Measurements from ENCODE around the gene NEK5. TPM values are rescaled to one million over a fixed set of nuclear protein-coding genes. Genes with fewer than 3 reads are reported as not detected.

The NEK5 gene
- total RNA-seq, 2 donors from 2014 or later, result 1.4 to 1.8 TPM

DNA sequence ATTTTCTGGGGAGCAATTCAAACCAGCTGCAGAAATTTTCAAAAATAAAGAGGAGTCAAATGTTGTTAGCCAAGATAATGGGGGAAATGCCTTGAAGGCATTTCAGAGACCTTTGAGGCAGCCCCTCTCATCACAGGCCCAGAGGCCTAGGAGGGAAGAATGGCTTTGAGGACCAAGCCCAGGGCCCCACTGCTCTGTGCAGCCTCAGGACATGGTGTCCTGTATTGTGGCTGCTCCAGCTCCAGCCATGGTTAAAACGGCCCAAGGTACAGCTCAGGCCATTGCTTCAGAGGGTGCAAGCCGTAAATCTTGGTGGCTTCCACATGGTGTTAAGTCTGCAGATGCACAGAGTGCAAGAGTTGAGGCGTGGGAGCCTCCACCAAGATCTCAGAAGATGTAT lies 32.1 kb downstream of the NEK5 start:
- peaks cover 14% of the 10 kb centered on the region for H3K9me3 Mint-ChIP-seq

DNA sequence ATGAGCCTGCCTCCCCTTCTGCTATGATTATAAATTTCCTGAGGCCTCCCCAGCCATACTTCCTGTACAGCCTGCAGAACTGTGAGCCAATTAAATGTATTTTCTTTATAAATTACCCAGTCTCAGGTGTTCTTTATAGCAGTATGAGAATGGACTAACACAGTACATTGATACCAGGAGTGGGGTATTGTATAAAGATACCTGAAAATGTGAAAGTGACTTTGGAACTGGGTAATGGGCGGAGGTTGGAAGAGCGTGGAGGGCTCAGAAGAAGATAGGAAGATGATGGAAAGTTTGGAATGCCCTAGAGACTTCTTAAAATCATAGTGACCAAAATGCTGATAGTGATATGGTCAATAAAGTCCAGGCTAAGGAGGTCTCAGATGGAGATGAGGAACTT lies 32.8 kb downstream of the NEK5 start:
- H3K27ac ChIP-seq (ENCODE audit: low read depth, low read length), result no peak overlapping the region
- Mint-ChIP-seq H3K9me3 (peaks cover 14% of the 10 kb centered on the region), H3K36me3 (ENCODE audit: low read depth) (no peaks in the 10 kb centered on the region), H3K27me3 (ENCODE audit: insufficient read depth) (peaks cover 8% of the 10 kb centered on the region), H3K27ac (no peak overlapping the region), H3K4me3 (no peak overlapping the region), H3K4me1 (peaks cover 7% of the 10 kb centered on the region)
- no peaks in the 10 kb centered on the region for H3K4me1 ChIP-seq (ENCODE audit: control insufficient read depth, insufficient read depth, low read length)
- no peak for DNase-seq
- no peak overlapping the region for H3K9ac ChIP-seq (ENCODE audit: extremely low read depth, low read length, poor library complexity, severe bottlenecking)
- WGBS, 2 experiments (ENCODE audit: insufficient coverage in 1 of 2, insufficient read length in 1 of 2), result 89 to 94% methylated on average over 2 of the region's 2 CpGs
- H3K4me3 ChIP-seq (ENCODE audit: low read length), result no peak overlapping the region
- no peaks in the 10 kb centered on the region for H3K36me3 ChIP-seq (ENCODE audit: control insufficient read depth, insufficient read depth, low read length)
- H3K27me3 ChIP-seq (ENCODE audit: control insufficient read depth, insufficient read depth, low read length, poor library complexity, severe bottlenecking), result peaks cover 2% of the 10 kb centered on the region
- H3K9me3 ChIP-seq (ENCODE audit: control insufficient read depth, low read length), result peaks cover 13% of the 10 kb centered on the region
- TF ChIP-seq, protein P1, sequence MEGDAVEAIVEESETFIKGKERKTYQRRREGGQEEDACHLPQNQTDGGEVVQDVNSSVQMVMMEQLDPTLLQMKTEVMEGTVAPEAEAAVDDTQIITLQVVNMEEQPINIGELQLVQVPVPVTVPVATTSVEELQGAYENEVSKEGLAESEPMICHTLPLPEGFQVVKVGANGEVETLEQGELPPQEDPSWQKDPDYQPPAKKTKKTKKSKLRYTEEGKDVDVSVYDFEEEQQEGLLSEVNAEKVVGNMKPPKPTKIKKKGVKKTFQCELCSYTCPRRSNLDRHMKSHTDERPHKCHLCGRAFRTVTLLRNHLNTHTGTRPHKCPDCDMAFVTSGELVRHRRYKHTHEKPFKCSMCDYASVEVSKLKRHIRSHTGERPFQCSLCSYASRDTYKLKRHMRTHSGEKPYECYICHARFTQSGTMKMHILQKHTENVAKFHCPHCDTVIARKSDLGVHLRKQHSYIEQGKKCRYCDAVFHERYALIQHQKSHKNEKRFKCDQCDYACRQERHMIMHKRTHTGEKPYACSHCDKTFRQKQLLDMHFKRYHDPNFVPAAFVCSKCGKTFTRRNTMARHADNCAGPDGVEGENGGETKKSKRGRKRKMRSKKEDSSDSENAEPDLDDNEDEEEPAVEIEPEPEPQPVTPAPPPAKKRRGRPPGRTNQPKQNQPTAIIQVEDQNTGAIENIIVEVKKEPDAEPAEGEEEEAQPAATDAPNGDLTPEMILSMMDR (conservative IDR thresholded peaks at IDR 0.05), result no peak

More for the DNA sequence above, 32.1 kb downstream of the NEK5 start:
- Mint-ChIP-seq H3K4me3 (no peak overlapping the region), H3K27me3 (ENCODE audit: insufficient read depth) (peaks cover 4% of the 10 kb centered on the region), H3K27ac (no peak overlapping the region), H3K36me3 (ENCODE audit: low read depth) (no peaks in the 10 kb centered on the region), H3K4me1 (peaks cover 7% of the 10 kb centered on the region)
- no peaks in the 10 kb centered on the region for H3K36me3 ChIP-seq (ENCODE audit: control insufficient read depth, insufficient read depth, low read length)
- H3K27me3 ChIP-seq (ENCODE audit: control insufficient read depth, insufficient read depth, low read length, poor library complexity, severe bottlenecking), result no peaks in the 10 kb centered on the region
- H3K9me3 ChIP-seq (ENCODE audit: control insufficient read depth, low read length), result peaks cover 13% of the 10 kb centered on the region
- H3K9ac ChIP-seq (ENCODE audit: extremely low read depth, low read length, poor library complexity, severe bottlenecking), result no peak overlapping the region
- no peaks in the 10 kb centered on the region for H3K4me1 ChIP-seq (ENCODE audit: control insufficient read depth, insufficient read depth, low read length)
- TF ChIP-seq, protein P1 (conservative IDR thresholded peaks at IDR 0.05), result no peak
- no peak for DNase-seq
- H3K4me3 ChIP-seq (ENCODE audit: low read length), result no peak overlapping the region
- H3K27ac ChIP-seq (ENCODE audit: low read depth, low read length), result no peak overlapping the region
- 90 to 96% methylated on average over 3 of the region's 3 CpGs for WGBS, 2 experiments (ENCODE audit: insufficient coverage in 1 of 2, insufficient read length in 1 of 2)

DNA sequence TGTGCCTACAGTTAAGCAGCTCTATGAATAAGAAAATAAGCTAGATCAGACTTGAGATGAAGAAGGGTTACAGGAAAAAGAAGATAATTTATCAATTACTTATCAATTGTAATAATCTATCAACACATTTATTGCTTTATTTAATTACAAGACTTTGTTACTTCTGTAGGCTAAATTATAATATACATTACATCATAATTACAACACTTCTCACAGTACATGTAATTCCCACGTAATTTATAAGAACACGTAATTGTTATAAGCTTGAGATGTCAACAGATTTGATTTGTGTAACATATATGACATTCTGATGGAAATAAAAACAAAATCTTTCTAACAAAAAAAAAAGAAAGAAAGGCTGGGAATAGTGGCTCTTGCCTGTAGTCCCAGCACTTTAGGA lies 36.8 kb downstream of the NEK5 start:
- Histone ChIP-seq H3K4me3 (ENCODE audit: low read length) (no peak overlapping the region), H3K4me1 (ENCODE audit: control insufficient read depth, insufficient read depth, low read length) (no peaks in the 10 kb centered on the region), H3K9me3 (ENCODE audit: control insufficient read depth, low read length) (peaks cover 13% of the 10 kb centered on the region), H3K27me3 (ENCODE audit: control insufficient read depth, insufficient read depth, low read length, poor library complexity, severe bottlenecking) (peaks cover 4% of the 10 kb centered on the region), H3K27ac (ENCODE audit: low read depth, low read length) (no peak overlapping the region), H3K36me3 (ENCODE audit: control insufficient read depth, insufficient read depth, low read length) (no peaks in the 10 kb centered on the region), H3K9ac (ENCODE audit: extremely low read depth, low read length, poor library complexity, severe bottlenecking) (no peak overlapping the region)
- Mint-ChIP-seq H3K27me3 (ENCODE audit: insufficient read depth) (peaks cover 32% of the 10 kb centered on the region), H3K4me1 (no peaks in the 10 kb centered on the region), H3K27ac (no peak overlapping the region), H3K36me3 (ENCODE audit: low read depth) (no peaks in the 10 kb centered on the region), H3K9me3 (peaks cover 14% of the 10 kb centered on the region), H3K4me3 (no peak overlapping the region)
- no peak for DNase-seq
- TF ChIP-seq, protein P1 (conservative IDR thresholded peaks at IDR 0.05), result no peak
- WGBS, 2 experiments (ENCODE audit: insufficient coverage in 1 of 2, insufficient read length in 1 of 2), result 100% methylated on average over 1 of the region's 2 CpGs; no CpG with 5 or more reads in 1 of the 2 experiments
